ENCODE measurements around the gene HSPG2. TPM values are rescaled to one million over a fixed set of nuclear protein-coding genes. Genes with fewer than 3 reads are reported as not detected.

HSPG2 gene
- total and polyA plus RNA-seq, 11 donors = 164 to 608 (median 304) TPM

DNA sequence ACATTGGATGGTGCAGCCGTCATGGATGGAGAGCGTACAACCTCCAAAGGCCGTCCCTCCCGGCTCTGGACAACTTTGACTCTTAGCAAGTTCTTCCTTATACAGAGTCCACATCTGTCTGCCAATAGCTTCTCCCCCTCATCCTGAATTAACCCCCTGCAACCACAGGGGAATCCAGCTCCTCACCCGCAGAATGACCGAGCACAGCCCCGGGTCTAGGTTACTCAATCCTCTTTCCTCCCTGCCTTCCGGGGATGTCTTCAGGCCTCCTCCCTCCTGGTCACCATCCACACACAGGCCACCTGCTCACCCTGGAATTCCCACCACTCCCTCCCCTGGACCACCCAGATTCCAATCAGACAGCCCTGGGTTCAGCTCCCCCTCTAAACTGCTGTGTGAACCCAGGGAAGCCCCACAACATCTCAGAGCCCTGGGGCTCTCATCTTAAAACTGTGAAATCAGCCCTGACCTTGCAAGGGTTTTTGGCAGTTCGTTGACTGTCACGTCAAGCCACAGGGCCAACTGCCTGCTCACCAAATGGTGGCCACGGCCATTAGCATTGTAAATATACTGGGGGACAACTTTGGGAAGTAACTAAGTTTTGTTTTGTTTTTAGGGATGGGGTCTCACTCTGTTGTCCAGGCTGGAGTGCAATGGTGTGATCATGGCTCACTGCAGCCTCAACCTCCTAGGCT is 54.2 kb downstream of the HSPG2 start:
- peaks cover 0 to 16% (median 0%) of the 10 kb centered on the region in 12 donors for H3K4me1 ChIP-seq
- peaks cover 3 to 99% (median 85%) of the 10 kb centered on the region in 9 donors for H3K36me3 ChIP-seq
- H3K27me3 ChIP-seq = no peaks in the 10 kb centered on the region
- no peaks in the 10 kb centered on the region for H3K9me3 ChIP-seq
- TF ChIP-seq, protein P1, sequence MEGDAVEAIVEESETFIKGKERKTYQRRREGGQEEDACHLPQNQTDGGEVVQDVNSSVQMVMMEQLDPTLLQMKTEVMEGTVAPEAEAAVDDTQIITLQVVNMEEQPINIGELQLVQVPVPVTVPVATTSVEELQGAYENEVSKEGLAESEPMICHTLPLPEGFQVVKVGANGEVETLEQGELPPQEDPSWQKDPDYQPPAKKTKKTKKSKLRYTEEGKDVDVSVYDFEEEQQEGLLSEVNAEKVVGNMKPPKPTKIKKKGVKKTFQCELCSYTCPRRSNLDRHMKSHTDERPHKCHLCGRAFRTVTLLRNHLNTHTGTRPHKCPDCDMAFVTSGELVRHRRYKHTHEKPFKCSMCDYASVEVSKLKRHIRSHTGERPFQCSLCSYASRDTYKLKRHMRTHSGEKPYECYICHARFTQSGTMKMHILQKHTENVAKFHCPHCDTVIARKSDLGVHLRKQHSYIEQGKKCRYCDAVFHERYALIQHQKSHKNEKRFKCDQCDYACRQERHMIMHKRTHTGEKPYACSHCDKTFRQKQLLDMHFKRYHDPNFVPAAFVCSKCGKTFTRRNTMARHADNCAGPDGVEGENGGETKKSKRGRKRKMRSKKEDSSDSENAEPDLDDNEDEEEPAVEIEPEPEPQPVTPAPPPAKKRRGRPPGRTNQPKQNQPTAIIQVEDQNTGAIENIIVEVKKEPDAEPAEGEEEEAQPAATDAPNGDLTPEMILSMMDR (IDR thresholded peaks at IDR 0.05) = no peak
- TF ChIP-seq POLR2A (IDR thresholded peaks at IDR 0.05) = no peak
- peak overlapping the region in 1 of 12 donors; percentile 51 for H3K27ac ChIP-seq
- ATAC-seq (no peak), DNase-seq (peak in 1 of 5 donors; percentile 5)
- H3K4me3 ChIP-seq = no peak overlapping the region
- intact Hi-C loops (cut with DNase I) = no loop called here
- 78 to 79% (median 78%) methylated on average over 10 to 11 of the region's 11 CpGs for WGBS, 4 donors

DNA sequence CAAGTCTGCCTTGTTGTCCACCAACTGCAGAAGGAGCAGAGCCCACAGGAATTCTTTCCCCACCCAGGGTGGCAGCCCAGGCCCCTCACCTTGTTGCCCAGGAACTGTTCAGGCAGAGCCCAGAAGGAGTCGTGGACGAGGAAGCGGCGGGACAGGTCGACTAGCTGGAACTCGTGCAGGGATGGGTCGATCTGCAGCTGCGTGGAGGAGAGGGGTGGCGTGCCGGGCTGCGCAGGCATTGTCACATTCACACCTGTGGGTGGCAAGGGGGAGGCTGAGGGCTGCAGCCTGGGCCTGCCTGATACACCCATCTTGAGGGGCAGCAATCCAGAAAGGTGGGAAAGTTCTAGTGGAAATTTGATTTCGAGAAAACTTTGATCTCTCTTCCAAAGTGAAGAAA is 55.9 kb downstream of the HSPG2 start:
- Histone ChIP-seq H3K4me3 (no peak overlapping the region), H3K27me3 (no peaks in the 10 kb centered on the region), H3K36me3 (peaks cover 3 to 99% (median 86%) of the 10 kb centered on the region in 9 donors), H3K9me3 (no peaks in the 10 kb centered on the region), H3K4me1 (peaks cover 0 to 16% (median 0%) of the 10 kb centered on the region in 12 donors), H3K27ac (peak overlapping the region in 1 of 12 donors; percentile 77)
- intact Hi-C loops (cut with DNase I) = no loop called here
- no peak for DNase-seq
- no peak for ATAC-seq
- TF ChIP-seq, protein P1 (IDR thresholded peaks at IDR 0.05) = no peak
- TF ChIP-seq POLR2A (IDR thresholded peaks at IDR 0.05) = no peak
- WGBS, 4 donors = 93 to 97% (median 94%) methylated on average over 12 of the region's 12 CpGs

DNA sequence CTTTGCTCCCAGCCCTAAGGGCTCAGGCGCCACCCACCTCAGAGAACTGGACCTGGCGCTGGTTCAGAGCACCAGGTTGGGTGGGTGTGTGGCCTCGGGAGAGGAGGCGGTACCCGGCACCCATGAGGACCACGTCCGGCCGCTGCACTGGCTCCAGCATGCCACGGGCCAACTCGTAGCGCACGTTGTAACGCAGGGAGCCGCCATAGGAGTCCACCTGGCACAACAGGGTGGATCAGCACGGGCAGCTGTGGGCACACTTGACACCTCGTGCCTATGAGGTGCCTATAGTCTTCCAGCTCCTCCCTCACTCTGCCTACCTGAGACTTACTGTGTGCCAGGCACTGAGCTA is 56.5 kb downstream of the HSPG2 start:
- H3K27ac ChIP-seq = peak overlapping the region in 4 of 12 donors; percentile 21 to 77 (median 56)
- ATAC-seq (no peak), DNase-seq (no peak)
- H3K27me3 ChIP-seq = no peaks in the 10 kb centered on the region
- 94 to 99% (median 97%) methylated on average over 9 to 16 of the region's 16 CpGs for WGBS, 4 donors
- TF ChIP-seq, protein P1 (IDR thresholded peaks at IDR 0.05) = no peak
- TF ChIP-seq POLR2A (IDR thresholded peaks at IDR 0.05) = no peak
- peaks cover 3 to 99% (median 86%) of the 10 kb centered on the region in 9 donors for H3K36me3 ChIP-seq
- H3K4me3 ChIP-seq = no peak overlapping the region
- no peaks in the 10 kb centered on the region for H3K9me3 ChIP-seq
- H3K4me1 ChIP-seq = peaks cover 0 to 16% (median 0%) of the 10 kb centered on the region in 12 donors
- intact Hi-C loops (cut with DNase I) = no loop called here

DNA sequence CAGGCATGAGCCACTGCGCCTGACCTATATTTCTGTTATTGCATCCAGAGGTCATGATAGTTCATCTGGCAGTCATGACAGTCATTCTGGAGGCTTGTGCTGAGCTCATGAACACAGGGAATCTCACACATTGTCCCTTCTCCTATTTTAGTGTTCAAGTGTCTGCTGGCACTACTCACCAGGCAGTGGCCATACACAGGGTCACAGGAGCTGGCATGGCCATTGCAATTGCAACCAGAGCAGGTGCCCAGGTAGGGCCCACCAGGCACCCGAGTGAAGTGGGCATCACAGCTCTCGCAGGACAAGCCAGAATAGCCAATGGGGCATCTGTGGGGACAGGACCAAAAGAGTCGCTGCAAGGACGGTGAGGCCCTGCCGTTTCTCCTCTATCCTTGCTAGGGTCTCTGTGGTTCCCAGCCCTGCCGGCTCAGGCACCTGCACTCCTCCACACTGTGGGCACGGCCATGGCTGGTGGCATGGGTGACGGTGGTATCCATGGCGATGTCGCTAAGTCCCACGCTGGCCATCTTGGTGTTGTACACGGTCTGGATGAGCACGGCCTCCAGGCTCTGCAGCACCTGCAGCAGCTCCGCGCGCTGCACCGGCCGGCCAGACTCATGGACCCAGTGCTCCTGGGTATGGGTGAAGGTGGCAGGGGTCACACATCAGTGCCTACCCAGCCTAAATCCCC is 57.0 kb downstream of the HSPG2 start:
- Histone ChIP-seq H3K9me3 (no peaks in the 10 kb centered on the region), H3K4me3 (no peak overlapping the region), H3K27me3 (no peaks in the 10 kb centered on the region), H3K27ac (peak overlapping the region in 5 of 12 donors; percentile 21 to 77 (median 47)), H3K4me1 (peaks cover 0 to 16% (median 0%) of the 10 kb centered on the region in 12 donors), H3K36me3 (peaks cover 5 to 99% (median 87%) of the 10 kb centered on the region in 9 donors)
- intact Hi-C loops (cut with DNase I) = no loop called here
- DNase-seq (peak in 1 of 5 donors; percentile 72), ATAC-seq (peak; percentile 59 to 77 (median 65))
- TF ChIP-seq, protein P1 (IDR thresholded peaks at IDR 0.05) = no peak
- no peak for TF ChIP-seq POLR2A (IDR thresholded peaks at IDR 0.05)
- WGBS, 4 donors = 86 to 94% (median 92%) methylated on average over 10 to 19 of the region's 19 CpGs
